Measurements from ENCODE around the gene PIEZO2.

DNA sequence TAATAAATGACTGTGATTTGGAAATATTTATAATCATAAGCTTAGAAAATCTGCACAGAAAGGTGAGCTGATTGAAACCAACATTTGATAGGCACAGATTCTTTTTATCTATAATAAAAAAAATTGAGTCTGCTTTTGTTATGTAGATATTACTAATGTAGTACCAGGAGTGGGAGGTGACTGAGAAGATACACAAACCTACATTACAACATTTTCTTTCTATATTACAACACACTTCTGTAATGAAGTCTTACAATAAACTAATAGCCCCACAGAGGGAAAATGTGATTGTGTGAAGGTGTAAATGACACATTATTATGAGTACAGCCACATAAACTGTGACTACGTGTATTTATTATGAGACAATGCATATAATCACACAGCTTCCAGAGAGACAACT lies 241.6 kb downstream of the PIEZO2 start:
- TF ChIP-seq, protein P1, sequence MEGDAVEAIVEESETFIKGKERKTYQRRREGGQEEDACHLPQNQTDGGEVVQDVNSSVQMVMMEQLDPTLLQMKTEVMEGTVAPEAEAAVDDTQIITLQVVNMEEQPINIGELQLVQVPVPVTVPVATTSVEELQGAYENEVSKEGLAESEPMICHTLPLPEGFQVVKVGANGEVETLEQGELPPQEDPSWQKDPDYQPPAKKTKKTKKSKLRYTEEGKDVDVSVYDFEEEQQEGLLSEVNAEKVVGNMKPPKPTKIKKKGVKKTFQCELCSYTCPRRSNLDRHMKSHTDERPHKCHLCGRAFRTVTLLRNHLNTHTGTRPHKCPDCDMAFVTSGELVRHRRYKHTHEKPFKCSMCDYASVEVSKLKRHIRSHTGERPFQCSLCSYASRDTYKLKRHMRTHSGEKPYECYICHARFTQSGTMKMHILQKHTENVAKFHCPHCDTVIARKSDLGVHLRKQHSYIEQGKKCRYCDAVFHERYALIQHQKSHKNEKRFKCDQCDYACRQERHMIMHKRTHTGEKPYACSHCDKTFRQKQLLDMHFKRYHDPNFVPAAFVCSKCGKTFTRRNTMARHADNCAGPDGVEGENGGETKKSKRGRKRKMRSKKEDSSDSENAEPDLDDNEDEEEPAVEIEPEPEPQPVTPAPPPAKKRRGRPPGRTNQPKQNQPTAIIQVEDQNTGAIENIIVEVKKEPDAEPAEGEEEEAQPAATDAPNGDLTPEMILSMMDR (IDR thresholded peaks at IDR 0.05) = no peak
- no peak for TF ChIP-seq ZFX (IDR thresholded peaks at IDR 0.05; ENCODE audit: borderline replicate concordance)
